DMS153 treated with DMSO at 0.1 percent for 48 hours (cell line): ENCODE results near the gene KCTD18.

Source experiments
- DNase-seq: peaks from one replicate; lab custom pipeline; 2025; ENCODE audit not compliant: unreplicated experiment; lab: John Stamatoyannopoulos, UW

The KCTD18 gene

DNA sequence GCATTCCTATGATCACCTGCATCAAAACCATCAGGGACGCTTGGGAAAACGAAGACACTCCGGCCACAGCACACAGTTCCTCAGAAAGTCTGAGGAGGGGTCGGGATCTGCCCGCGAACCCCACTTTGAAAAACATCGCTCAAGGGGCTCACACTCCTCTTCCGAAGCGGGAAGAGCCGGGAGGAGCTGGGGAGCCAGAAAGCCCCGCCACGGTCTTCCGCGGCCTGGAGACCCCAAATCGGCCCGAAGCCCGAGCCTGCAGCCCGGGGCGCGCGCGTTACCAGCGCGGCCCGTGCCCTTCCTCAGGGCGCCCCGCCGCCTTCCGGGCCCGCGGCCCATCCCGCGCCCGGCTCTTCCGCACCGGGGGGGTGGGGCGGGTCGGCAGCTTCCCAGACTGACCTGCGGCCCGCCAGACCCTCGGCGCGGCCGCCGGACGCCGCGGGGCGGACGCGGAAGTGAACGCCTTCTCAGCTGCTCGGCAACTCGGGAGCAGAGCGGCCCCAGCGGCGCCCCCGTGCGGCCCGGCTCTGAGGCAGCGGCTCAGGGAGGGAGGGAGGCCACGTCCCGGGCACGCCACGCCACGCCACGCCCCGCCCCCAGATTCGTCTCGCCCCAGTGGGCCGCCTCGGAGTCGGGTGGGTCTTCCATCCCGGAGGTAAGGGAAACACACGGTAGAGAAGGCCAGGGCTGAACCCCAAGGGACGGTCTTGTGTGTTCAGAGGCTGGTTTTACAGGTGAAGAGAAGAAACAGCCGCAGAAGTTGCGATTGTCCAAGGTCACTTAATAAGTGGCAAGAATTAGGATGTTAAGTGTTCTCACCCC is at the start of gene KCTD18:
KCTD18 (minus strand) TSS at position 457 of the 822 bp plus-strand sequence. CDS start 3,052 bp downstream, outside the sequence.
- DNase-seq, result peak; percentile 25

DNA sequence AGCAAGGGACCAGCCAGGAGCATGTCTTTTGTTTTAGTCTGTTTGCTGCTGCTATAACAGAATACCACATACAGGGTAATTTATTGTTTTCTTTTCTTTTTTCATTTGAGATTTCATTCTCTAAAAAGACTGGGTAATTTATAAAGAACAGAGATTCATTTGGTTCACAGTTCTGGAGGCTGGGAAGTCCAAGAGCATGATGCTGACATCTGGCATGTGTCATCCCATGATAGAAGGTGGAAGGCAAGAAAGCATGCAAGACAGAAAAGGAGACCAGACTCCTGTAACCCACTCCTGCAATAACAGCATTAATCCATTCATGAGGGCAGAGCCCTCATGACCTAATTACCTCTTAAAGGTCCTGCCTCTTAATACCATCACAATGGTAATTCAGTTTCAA is 30.9 kb upstream of the KCTD18 start:
- no peak for DNase-seq

GRCh38 chr2:200538139-200538538 is 28.3 kb upstream of the KCTD18 start:
- DNase-seq, result no peak

- DNase-seq, result no peak
Measured at GRCh38 chr2:200534572-200534971, 24.7 kb upstream of the KCTD18 start.

- DNase-seq, result no peak
Measured at GRCh38 chr2:200533754-200534153, 23.9 kb upstream of the KCTD18 start.

- DNase-seq, result no peak
Measured at GRCh38 chr2:200528228-200528627, 18.4 kb upstream of the KCTD18 start.

DNA sequence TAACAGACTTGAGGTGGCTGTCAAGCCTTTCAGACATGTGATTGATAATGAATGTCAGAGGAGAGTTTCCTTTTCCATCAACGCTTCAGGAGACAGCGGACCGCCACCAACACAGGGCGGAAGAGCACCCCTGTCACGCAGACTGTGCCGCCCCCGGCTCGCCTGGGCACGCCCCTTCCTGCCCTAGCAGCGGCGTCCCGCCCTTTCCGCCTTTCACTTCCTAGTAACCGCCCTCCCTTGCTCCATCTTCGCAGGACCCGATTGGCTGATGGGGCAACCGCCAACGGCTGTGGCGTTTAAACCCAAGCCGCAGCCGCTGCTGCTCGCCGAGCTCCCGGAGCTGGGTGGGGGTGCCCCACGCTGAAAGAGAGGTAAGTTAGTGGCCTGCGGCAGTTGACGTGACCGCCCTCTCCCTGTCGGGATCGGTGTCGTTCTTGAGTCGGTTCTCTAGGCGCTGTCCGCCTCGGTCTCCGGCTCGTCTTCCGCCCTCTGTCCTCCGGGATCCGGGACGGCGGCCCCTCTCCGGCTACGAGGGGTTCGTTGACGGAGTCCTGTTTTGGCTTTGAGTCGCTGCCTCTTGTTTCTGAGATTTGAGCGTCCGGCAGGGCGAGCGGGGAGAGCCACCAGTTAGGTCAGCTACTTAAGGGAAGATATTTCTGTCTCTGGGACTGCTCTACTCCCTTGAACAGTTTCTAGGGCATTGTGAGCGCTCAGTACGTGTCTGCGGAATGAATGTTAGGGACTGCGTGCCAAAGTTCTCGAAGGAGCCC is 16.2 kb upstream of the KCTD18 start, which contains the start of gene SGO2:
SGO2 (plus strand) TSS at position 326 of the 770 bp plus-strand sequence. CDS start 6,769 bp downstream, outside the sequence.
- peak; percentile 71 for DNase-seq

GRCh38 chr2:200525551-200525881 is 15.6 kb upstream of the KCTD18 start:
- no peak for DNase-seq

DNA sequence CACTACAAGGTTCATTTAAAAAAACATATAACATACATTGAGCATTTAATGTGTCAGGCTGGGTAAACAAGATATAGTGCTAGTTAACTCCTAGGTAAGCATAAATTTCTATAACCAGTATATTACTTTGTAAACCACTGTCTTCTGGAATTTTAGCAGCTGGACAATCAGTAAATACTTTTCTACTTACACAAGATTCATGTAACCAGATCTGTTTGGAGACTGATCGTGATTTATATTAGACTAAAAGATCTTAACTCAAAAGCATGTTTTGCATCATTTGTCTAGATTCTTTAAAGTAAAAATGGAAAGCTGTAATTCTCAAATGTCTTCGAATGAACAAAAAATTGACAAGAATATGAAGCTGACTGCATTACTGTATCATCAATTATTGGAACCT is 15.2 kb upstream of the KCTD18 start:
- DNase-seq, result no peak

DNA sequence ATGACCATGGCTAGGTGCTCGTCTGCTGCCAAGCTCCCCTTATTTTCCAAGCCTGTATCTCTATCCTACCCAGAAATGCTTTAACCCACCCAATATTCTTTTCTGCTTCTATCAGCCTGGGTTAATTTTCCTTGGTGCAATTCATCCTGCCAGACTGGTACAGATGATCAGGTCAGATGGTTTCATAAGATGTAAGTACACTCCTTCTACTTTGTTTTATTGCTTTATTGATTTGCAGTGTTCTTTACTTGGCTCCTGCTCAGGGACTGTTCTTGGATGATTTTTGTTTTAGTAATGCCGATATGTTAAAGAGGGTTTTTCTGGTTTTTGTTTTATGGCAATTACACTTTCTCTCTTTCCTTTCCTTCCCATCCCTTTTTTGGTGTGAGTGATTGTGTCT is 13.7 kb upstream of the KCTD18 start:
- DNase-seq, result no peak

GRCh38 chr2:200523158-200523557 is 13.3 kb upstream of the KCTD18 start:
- DNase-seq, result no peak

GRCh38 chr2:200515155-200515554 is 5.3 kb upstream of the KCTD18 start:
- no peak for DNase-seq

DNA sequence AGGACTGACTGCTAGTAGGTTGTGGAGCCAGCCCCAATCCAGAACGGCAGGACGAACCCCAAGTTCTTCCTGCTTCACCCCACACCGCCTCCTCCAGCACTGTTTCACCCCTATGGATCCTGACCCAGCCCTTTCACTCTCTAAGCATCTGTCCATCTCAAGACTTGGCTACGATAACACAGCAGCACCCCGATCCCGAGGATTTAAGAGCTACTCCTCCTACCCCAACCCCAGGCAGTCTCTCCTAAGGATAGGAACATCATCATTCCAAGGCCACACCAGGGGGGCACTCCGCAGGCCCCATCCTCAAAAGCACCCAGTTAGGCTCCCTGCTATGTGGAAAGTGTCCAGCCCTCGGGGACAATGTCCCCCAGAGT is 645 bp downstream of the KCTD18 start:
- DNase-seq, result no peak

GRCh38 chr2:200507179-200507578 is 2.7 kb downstream of the KCTD18 start:
- DNase-seq, result no peak

DNA sequence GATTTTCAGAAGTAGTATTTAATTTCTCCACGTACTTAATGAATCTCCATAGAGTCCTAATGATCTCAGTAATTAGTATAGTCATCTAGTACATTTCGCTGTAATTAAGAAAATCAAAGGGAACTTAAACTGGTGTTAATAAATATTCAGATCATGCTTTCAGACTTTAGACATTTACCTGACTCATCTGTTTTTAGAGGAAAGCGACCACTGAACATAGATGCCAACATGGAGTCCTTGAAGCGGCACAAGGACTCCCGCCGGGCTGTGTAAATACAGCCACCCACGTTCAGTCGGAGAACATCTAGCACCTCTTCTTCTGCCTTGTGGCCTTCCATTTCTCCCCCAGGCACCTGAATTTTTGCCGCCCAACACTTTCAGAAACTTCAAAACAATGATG is 3.2 kb downstream of the KCTD18 start:
- no peak for DNase-seq

- DNase-seq, result no peak
Measured at GRCh38 chr2:200502196-200502595, 7.7 kb downstream of the KCTD18 start.

GRCh38 chr2:200498402-200499162 is 11.3 kb downstream of the KCTD18 start:
- DNase-seq, result no peak

DNA sequence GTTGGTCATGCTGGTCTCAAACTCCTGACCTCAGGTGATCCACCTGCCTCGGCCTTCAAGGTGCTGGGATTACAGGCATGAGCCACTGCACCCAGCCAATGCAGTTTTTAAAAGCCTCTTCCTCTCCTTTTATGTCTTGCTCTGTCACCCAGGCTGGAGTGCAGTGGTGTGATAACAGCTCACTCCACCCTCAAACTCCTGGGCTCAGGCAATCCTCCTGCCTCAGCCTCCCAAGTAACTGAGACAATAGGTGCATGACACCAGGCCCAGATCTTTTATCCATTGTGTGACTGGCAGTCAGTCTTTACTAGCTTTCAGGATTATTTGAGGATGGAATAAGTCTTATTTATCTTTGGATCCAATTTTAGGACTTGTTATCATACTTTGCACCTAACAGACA is 13.2 kb downstream of the KCTD18 start:
- DNase-seq, result no peak

DNA sequence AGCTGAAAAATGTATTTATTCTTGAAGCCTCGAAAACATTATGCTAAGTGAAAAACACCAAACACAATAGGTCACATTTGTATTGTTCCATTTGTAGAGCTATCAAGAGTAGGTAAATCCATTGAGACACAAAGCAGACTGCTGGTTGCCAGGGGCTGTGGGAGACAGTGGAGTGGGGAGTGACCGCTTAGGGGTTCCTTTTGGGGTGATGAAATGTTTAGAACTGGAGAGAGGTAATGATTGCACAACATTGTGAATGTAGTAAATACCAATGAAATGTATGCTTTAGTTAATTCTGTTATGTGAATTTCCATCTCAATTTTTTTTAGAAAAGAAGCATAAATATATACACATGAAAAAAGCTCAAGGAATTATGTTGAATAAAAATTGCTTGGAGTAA is 15.8 kb downstream of the KCTD18 start:
- DNase-seq, result no peak

DNA sequence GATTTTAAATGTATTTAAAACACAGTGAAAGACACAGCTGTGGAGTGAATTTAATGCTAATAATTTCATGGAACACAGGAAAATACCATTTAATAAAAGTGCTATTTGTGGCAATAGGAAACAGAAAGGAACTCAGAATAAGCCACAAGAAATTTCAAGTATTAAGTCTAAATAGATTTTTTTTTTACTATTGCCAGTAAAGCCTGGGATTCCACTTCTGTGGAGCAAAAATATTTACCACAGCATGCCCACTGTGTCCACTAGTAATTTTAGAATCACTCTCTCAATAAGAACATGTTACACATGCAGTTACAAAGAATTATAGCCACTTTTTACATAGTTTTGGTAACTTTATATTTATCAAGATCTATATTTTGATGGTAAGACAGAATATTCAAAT is 17.2 kb downstream of the KCTD18 start:
- no peak for DNase-seq

DNA sequence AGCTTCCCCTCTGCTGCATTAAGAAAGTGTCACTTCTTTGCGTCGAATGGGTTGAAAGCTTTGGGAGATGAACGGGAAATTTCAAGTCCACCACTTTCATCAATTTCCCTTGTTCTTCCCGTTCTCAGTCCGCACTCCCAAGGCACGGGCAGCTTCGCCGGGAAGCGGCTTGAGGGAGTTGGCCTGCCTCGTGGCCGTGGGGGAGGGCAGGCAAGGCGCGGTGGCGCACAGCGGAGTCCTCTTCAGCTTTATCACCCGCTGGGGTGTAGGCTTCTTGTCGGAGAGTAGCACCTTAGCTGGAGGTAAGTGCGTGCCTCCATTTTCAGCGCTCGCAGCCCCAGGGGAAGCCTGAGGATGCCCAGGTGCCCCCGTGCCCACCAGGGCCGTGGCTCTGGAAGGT is 19.9 kb downstream of the KCTD18 start:
- DNase-seq, result no peak

GRCh38 chr2:200488169-200488568 is 21.7 kb downstream of the KCTD18 start:
- no peak for DNase-seq
